GM19397 (cell line): ENCODE results near the gene ZNF534.
"Not testable (repeated sequence)": the region's sequence is repeated elsewhere in the genome, so short reads cannot be mapped to it uniquely, and the experiment has no call there.

Experiments
- ATAC-seq: cut with Tn5 transposase; IDR thresholded peaks from one replicate; pipeline ENCODE4 v1.9.1; 2021; ENCODE audit warnings: mild to moderate bottlenecking, moderate library complexity; ENCODE audit not compliant: unreplicated experiment

Gene ZNF534

GRCh38 chr19:52428937-52429336 lies at the start of gene ZNF534:
Gene ZNF534, plus strand, starts transcription at chr19:52429148. Its CDS starts 2,327 bp downstream, at chr19:52431475.
- ATAC-seq = no peak

- no peak for ATAC-seq
Measured at GRCh38 chr19:52391135-52391534, 37.8 kb upstream of the ZNF534 start.

GRCh38 chr19:52397310-52398080 lies 31.5 kb upstream of the ZNF534 start, which contains the start of gene ZNF528:
Gene ZNF528, plus strand, starts transcription at chr19:52397849. Its CDS starts 4,165 bp downstream, at chr19:52402014.
- ATAC-seq = peak; percentile 96

- ATAC-seq = peak; percentile 30
Measured at GRCh38 chr19:52398081-52398441, 30.9 kb upstream of the ZNF534 start.

- ATAC-seq = no peak
Measured at GRCh38 chr19:52410276-52410675, 18.7 kb upstream of the ZNF534 start.

GRCh38 chr19:52415711-52416110 lies 13.2 kb upstream of the ZNF534 start:
- ATAC-seq = no peak

GRCh38 chr19:52442179-52442578 lies 13.2 kb downstream of the ZNF534 start:
- no peak for ATAC-seq

- no peak for ATAC-seq
Measured at GRCh38 chr19:52444506-52444905, 15.6 kb downstream of the ZNF534 start.

- no peak for ATAC-seq
Measured at GRCh38 chr19:52451241-52451640, 22.3 kb downstream of the ZNF534 start.

- no peak for ATAC-seq
Measured at GRCh38 chr19:52453324-52454094, 24.6 kb downstream of the ZNF534 start, which contains the start of gene ZNF578. Gene ZNF578, plus strand, starts transcription at chr19:52453553. Its CDS starts 48,293 bp downstream, at chr19:52501846.

GRCh38 chr19:52464798-52465470 lies 36.0 kb downstream of the ZNF534 start:
- ATAC-seq = no peak

- ATAC-seq = no peak
Measured at GRCh38 chr19:52473655-52474350, 44.9 kb downstream of the ZNF534 start.

- no peak for ATAC-seq
Measured at GRCh38 chr19:52474351-52475127, 45.6 kb downstream of the ZNF534 start.

GRCh38 chr19:52484111-52484743 lies 55.3 kb downstream of the ZNF534 start:
- not testable (repeated sequence) for ATAC-seq

- not testable (repeated sequence) for ATAC-seq
Measured at GRCh38 chr19:52485064-52485463, 56.1 kb downstream of the ZNF534 start.

GRCh38 chr19:52485561-52486240 lies 56.8 kb downstream of the ZNF534 start:
- ATAC-seq = not testable (repeated sequence)

- ATAC-seq = no peak
Measured at GRCh38 chr19:52492201-52492993, 63.4 kb downstream of the ZNF534 start.

- ATAC-seq = no peak
Measured at GRCh38 chr19:52492994-52493470, 64.1 kb downstream of the ZNF534 start.
